EH (cell line): ENCODE data around the gene TMEM161A.
"Not testable (repeated sequence)": the region's sequence is repeated elsewhere in the genome, so short reads cannot be mapped to it uniquely, and the experiment has no call there.

Source experiments
- DNase-seq: peaks from one replicate; pipeline ENCODE4 v3.0.0-alpha.2; 2015; ENCODE audit warnings: low read depth

Gene TMEM161A

DNA sequence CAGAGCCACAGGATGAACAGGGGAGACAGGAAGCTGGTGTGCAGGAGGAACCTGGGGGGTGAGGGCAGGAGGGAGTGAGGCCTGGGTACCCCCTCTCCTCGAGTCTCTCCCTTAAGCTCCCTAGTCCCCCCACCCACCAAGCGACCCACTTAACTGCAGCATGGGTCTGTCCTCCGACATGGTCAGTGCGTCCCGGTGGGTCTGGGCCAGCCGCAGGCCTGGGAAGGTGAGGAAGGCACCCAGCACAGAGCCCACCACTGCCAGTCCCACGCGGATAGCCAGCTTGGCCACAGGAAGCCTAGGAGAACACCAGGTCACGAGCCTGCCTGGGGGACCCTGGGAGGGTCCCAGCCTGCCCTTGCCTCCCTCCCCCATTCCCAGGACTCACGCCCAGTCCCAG lies 16.9 kb downstream of the TMEM161A start:
- DNase-seq = no peak

DNA sequence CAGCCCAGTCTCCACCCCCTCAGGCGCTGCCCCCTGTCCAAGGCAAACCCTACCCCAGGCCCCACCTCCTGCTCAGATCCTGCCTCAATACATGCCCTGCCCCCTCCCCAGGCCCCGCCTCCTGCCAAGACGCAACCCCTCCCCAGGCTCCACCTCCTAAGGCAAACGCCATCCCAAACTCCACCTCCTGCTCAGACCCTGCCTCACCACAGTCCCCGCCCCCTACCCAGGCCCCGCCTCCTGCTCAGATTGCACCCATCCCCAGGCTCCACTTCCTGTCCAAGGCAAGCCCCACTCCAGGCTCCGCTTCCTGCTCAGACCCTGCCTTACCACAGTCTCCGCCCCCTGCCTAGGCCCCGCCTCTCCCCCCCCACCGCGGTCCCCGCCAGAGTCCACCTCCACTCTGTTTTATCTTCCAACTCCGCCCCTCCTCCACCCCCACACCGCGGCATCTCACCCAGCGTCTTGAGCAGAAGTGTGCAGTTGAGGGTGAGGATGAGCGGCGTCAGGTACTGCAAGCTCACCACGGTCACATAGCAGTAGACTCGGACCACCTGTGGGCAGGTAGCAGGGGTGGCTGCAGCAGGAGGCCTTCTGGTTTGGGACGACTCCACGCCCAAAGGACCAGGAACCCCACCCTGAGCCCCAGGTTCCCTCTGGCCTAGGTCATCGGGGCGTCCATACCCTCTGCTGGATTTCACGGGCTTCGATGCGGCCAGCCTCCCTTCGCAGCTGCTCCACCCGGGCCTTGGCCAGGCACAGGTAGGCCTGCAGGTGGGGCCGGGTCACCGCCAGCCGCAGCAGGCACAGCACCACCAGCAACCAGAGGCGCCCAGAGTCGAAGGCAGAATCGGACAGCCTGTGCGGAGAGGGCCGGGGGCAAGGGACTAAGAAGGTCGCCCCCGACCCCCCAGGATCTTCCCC lies 17.7 kb downstream of the TMEM161A start:
- peak; percentile 69 for DNase-seq

DNA sequence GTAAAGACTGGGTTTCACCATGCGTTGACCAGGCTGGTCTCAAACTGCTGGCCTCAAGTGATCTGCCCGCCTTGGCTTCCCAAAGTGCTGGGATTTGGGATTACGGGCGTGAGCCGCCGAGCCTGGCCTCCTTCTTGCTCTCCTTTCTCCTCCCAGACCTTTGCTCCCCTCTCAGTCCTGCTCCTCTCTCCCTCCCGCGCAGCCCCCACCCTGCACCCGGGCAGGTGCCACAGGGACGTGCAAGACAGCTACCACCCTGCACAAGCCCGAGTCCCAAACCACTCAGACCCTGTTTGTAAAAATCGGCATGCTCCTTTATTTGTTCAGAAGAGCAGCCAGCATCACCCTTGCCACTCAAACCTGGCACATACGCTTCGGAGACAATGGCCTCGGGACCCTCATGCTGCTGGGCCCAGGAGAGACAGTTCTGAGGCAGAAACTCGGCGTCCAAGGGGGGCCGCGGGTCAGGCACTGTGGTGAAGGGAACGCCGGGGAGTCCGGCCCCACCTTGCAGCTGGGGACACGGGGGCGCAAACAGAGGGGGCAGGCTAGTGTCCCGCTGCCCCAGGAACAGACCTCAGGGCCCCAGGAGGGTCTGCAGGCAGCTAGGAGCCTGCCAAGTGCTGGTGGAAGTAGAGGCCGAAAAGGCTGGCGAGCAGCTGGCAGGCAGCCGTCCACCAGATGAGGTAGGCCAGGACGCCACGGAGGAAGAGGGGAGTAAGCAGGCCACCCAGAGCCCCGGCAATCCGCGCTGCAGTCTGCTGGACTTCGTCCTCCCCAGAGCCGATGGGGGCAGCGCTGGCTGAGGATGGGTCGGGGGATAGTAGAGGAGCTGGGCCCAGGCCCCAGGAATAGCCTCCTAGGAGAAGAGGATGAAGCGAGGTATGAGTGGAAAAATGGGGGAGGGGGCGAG lies 18.7 kb downstream of the TMEM161A start:
- DNase-seq = no peak

- DNase-seq = peak; percentile 31
These were observed 22.3 kb downstream of the TMEM161A start for GRCh38 chr19:19115954-19116353.

GRCh38 chr19:19113040-19113626 lies 25.1 kb downstream of the TMEM161A start:
- DNase-seq = peak; percentile 54

DNA sequence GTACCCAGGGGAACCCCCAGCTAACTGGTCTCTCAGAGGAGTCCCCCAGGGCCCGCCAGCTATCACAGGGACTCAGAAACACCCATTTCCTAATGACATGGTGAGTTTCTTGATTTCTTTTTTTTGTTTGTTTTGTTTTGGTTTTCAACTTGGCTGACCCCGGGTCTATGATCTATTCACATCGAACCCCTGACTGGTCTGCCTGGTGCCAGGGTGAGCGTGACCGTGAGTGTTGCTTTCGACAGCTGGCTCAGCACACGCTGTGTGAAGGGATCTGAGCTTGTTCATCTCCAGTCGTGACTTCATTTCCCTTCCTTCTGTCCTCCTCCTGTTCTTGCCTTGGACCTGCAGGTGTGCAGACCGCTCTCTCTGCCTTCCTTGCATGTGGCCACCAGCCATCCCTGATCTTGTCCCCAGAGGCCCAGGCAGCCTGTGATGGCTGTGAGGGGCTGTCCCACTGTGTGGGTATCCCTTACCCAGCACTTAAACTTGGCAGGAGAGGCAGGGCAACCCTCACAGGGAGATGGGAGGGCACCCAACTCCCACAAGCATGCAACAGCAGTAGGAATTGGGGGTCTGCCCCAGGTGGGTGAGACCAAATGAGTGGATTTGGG lies 26.2 kb downstream of the TMEM161A start:
- DNase-seq = no peak

DNA sequence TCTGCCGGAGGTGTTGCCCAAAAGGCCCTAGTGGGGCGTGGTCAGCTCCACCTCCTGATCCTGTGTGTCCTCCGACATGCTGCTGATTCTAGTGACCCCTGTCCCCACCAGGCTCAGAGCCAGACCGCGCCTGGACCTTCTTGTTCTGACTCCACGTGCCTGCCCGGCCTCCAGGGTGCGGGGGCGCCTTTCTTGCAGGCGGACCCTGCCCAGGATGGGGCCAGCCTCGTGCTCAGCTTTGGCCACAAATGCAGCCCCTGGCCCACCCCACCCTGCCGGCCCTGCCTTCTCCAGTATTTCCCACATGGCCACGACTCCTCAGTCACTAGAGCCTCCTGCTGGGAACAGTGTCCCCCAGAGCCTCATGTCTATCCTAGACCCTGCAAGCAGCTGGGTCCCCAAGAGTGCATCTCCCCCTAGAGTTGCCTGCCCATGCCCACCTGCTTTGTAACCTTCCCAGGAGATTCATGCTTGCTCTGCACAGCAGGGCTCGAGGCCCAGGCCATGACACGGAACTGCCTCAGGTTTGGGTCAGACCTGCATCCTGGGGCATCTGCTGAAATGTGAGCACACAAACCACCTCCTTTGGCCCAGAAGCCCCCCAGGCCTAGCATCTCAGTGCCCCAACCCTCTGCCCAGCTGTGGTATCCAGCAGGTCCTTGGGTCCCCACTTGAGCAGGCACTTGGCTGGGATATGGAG lies 27.0 kb downstream of the TMEM161A start:
- no peak for DNase-seq

- peak; percentile 14 for DNase-seq
These were observed 27.7 kb downstream of the TMEM161A start for GRCh38 chr19:19110410-19111135.

DNA sequence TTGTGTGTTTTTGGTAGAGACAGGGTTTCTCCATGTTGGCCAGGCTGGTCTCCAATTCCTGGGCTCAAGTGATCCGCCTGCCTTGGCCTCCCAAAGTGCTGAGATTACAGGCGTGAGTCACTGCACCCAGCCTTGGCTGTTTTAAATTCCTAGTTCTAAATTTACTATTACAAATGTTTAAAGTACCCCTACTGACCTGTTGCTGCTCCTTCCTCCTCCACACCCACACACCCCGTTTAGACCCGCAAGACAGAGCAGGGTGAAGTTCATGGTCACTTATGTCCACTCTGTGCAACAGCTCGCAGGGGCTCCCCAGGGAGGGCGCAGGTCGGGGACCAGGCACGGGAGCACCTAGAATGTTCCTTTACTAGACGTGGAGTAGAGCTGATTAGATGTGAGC lies 28.7 kb downstream of the TMEM161A start:
- peak; percentile 48 for DNase-seq

DNA sequence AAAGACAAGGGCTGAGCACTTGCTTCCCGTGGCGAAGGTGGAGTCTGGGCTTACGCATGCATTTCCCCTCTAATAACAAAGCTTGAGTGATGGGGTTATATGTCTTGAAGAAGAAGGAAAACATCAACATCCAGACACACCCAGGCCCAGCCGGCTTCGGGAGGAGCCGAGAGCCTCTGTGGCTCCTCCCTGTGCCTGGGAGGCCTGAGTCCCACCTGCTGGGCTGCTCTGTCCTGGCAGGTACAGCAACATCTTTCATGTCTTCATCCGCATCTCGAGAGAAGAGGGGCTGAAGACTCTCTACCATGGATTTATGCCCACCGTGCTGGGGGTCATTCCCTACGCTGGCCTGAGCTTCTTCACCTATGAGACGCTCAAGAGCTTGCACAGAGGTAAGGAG lies 30.6 kb downstream of the TMEM161A start:
- DNase-seq = no peak

- not testable (repeated sequence) for DNase-seq
These were observed 31.3 kb downstream of the TMEM161A start for GRCh38 chr19:19106938-19107337.

GRCh38 chr19:19106056-19106551 lies 32.2 kb downstream of the TMEM161A start:
- peak; percentile 44 for DNase-seq

DNA sequence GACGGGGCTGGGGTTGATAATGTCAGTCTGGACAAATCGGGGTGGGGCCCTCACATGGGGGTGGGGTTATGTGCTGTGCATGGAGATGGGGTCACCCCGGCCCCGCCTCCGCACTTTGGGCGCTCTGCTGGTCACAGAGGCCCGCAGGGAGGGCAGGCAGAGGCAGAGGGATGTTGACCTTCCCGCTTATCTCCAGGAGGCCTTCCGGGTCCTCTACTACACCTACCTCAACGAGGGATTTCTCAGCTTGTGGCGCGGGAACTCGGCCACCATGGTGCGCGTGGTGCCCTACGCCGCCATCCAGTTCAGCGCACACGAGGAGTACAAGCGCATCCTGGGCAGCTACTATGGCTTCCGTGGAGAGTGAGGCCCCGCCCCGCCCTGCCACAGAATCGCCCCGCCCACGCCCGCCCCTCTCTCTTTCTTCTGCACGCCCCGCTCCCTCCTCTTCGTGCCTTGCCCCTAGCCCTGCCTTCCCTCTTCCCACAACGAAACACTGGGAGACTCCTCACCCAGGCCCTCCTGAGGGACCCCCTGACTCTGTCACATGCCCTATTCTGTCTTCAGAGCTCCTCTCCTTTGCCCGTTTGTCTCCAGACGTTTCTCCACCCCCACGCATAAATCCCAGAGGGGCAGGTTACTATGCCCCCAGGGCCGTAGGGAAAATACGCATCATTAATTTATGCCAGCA lies 32.8 kb downstream of the TMEM161A start:
- peak; percentile 72 for DNase-seq

DNA sequence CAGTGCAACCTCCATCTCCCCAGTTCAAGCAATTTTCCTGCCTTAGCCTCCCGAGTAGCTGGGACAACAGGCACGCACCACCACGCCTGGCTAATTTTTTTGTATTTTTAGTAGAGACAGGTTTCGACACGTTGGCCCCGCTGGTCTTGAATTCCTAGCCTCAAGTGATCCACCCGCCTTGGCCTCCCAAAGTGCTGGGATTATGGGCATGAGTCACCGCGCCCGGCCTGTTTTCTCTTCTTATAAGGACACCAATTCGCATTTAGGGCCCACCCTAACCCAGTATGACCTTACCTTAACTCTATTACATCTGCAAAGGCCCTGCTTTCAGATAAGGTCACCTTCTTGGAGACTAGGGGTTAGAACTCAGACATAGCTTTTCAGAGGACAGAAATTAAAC lies 35.1 kb downstream of the TMEM161A start:
- DNase-seq = no peak

DNA sequence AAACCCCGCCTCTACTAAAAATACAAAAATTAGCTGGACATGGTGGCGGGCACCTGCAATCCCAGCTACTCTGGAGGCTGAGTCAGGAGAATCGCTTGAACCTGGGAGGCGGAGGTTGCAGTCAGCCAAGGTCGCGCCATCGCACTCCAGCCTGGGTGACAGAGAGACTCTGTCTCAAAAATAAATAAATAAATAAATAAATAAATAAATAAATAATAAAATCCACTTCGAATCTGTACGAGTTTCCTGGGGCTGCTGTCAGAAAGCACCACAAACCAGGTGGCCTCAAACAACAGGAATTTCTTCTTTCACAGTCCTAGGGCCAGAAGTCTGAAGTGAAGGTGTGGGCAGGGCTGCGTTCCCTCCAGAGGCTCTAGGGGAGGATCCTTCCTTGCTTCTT lies 35.7 kb downstream of the TMEM161A start:
- not testable (repeated sequence) for DNase-seq

GRCh38 chr19:19101540-19101939 lies 36.7 kb downstream of the TMEM161A start:
- DNase-seq = no peak

DNA sequence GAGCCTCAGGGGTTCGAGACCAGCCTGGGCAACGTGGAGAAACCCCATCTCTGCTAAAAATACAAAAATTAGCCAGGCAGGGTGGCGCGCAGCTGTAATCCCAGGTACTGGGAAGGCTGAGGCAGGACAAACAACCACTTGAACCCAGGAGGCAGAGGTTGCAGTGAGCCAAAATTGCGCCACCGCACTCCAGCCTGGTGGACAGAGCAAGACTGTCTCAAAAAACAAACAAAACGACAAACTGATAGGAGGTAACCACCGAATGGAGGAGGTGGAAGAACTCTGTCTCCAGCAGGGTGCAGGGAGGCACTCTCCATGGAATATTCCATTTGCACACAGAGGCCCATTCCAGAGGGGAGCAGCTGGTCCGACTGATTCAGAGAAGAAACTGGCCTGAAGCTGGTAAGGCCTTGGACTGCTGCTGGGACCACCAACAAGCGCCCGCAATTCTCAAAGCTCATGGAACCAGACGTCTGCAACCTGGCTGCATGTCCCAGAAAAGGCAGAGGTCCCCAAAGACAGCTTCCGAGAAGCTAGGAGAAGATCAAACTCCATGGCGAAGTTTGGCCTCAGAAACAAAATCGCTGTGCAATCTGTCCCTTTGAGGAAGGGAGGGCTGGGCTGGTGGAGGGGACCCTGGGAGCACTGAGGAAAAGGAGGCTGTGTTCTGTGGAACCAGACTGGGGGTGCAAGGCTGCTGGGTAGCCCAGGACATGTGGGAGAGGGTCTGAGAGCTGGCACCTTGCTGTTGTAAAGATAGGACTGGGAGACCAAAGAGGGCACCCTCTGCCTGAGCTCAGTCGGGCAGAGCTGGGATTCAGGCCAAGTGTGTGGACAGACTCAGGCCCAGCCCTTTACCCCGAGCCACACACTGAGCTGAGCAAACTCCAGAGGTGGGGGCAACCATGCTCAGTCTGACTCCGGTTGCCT lies 39.3 kb downstream of the TMEM161A start:
- DNase-seq = no peak

DNA sequence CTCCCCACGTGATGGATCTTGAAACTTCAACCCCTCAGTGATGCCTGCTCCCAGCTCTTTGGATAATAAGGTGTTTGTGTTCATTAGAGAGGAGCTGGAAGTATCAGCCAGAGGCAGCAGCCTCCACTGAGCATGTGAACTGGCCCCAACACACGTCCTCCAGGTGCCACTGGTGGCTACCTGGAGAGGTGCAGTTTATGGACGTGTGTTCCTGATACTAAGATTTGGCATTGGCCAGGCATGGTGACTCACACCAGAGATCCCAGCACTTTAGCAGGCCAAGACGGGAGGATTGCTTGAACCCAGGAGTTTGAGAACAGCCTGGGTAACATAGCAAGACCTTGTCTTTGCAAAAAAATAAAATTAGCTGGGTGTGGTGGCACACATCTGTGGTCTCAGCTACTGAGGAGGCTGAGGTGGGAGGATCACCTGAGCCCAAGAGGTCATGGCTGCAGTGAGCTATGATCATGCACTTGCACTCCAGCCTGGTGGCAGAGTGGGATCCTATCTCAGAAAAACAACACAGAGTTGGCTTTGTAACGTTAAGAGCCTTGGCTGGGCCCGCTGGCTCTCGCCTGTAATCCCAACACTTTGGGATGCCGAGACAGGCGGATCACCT lies 40.1 kb downstream of the TMEM161A start:
- DNase-seq = no peak
